Stimulated activated CD8-positive, alpha-beta memory T cell treated with anti-CD3 and anti-CD28 coated beads, Interleukin-4, amount 100 ng/mL, for 24 hours (primary cell): ENCODE results near the gene SCRN2.

Experiments used
- DNase-seq: peaks from one replicate; pipeline ENCODE4 v3.0.0-alpha.2; 2020; ENCODE audit warnings: low read depth

SCRN2 gene

GRCh38 chr17:47821031-47821423, 20.0 kb downstream of the SCRN2 start:
- no peak for DNase-seq

- DNase-seq: no peak
Measured at GRCh38 chr17:47820033-47820789, 20.9 kb downstream of the SCRN2 start.

- DNase-seq: no peak
Measured at GRCh38 chr17:47819475-47819874, 21.6 kb downstream of the SCRN2 start.

- DNase-seq: no peak
Measured at GRCh38 chr17:47818002-47818695, 22.9 kb downstream of the SCRN2 start.

- DNase-seq: no peak
Measured at GRCh38 chr17:47816947-47817346, 24.1 kb downstream of the SCRN2 start.

- DNase-seq: no peak
Measured at GRCh38 chr17:47816111-47816735, 24.9 kb downstream of the SCRN2 start.

- DNase-seq: no peak
Measured at GRCh38 chr17:47815106-47815918, 25.8 kb downstream of the SCRN2 start.

GRCh38 chr17:47813512-47814031, 27.5 kb downstream of the SCRN2 start:
- DNase-seq: no peak

- DNase-seq: no peak
Measured at GRCh38 chr17:47813077-47813476, 28.0 kb downstream of the SCRN2 start.

GRCh38 chr17:47812146-47812920, 28.7 kb downstream of the SCRN2 start:
- DNase-seq: no peak

- no peak for DNase-seq
Measured at GRCh38 chr17:47811709-47812108, 29.4 kb downstream of the SCRN2 start.

- DNase-seq: no peak
Measured at GRCh38 chr17:47810901-47811635, 30.0 kb downstream of the SCRN2 start.

GRCh38 chr17:47810200-47810821, 30.8 kb downstream of the SCRN2 start:
- DNase-seq: no peak

- DNase-seq: no peak
Measured at GRCh38 chr17:47808830-47809480, 32.1 kb downstream of the SCRN2 start.

GRCh38 chr17:47808036-47808829, 32.8 kb downstream of the SCRN2 start:
- no peak for DNase-seq

- no peak for DNase-seq
Measured at GRCh38 chr17:47807421-47807820, 33.7 kb downstream of the SCRN2 start.

GRCh38 chr17:47806913-47807255, 34.2 kb downstream of the SCRN2 start:
- DNase-seq: no peak

- DNase-seq: no peak
Measured at GRCh38 chr17:47806026-47806912, 34.8 kb downstream of the SCRN2 start.
